Dermis blood vessel endothelial cell (primary cell): Measurements from ENCODE around the gene RASSF9. TPM values are rescaled to one million over a fixed set of nuclear protein-coding genes. Genes with fewer than 3 reads are reported as not detected.

ENCODE experiments used
- DNase-seq: peaks from one replicate; pipeline ENCODE4 v3.0.0; 2010
- total RNA-seq: library from RNA; depleted of rRNA; stranded (reverse); fragments of >200 nt; gene quantifications from 2 replicates; pipeline ENCODE4 v1.2.3, GENCODE V29; 2014

RASSF9 gene
- total RNA-seq, 1 donor from 2014 or later, result 7.7 TPM

GRCh38 chr12:85821206-85821605, 15.0 kb downstream of the RASSF9 start:
- DNase-seq, result peak; percentile 24

- DNase-seq, result no peak
Observed at GRCh38 chr12:85820101-85820500, 16.1 kb downstream of the RASSF9 start.

- no peak for DNase-seq
Observed at GRCh38 chr12:85814741-85815140, 21.5 kb downstream of the RASSF9 start.

- no peak for DNase-seq
Observed at GRCh38 chr12:85814071-85814470, 22.1 kb downstream of the RASSF9 start.

- no peak for DNase-seq
Observed at GRCh38 chr12:85809500-85809899, 26.7 kb downstream of the RASSF9 start.

- DNase-seq, result no peak
Observed at GRCh38 chr12:85807730-85808129, 28.5 kb downstream of the RASSF9 start.

GRCh38 chr12:85805654-85806053, 30.6 kb downstream of the RASSF9 start:
- DNase-seq, result no peak

GRCh38 chr12:85804663-85805062, 31.5 kb downstream of the RASSF9 start:
- DNase-seq, result no peak

- no peak for DNase-seq
Observed at GRCh38 chr12:85803923-85804322, 32.3 kb downstream of the RASSF9 start.

GRCh38 chr12:85803231-85803630, 33.0 kb downstream of the RASSF9 start:
- no peak for DNase-seq

GRCh38 chr12:85798122-85798521, 38.1 kb downstream of the RASSF9 start:
- no peak for DNase-seq

- no peak for DNase-seq
Observed at GRCh38 chr12:85796001-85796400, 40.2 kb downstream of the RASSF9 start.

GRCh38 chr12:85794531-85794930, 41.7 kb downstream of the RASSF9 start:
- DNase-seq, result no peak

- no peak for DNase-seq
Observed at GRCh38 chr12:85784096-85784720, 52.0 kb downstream of the RASSF9 start.

GRCh38 chr12:85782711-85783110, 53.5 kb downstream of the RASSF9 start:
- no peak for DNase-seq

GRCh38 chr12:85781766-85782165, 54.4 kb downstream of the RASSF9 start:
- DNase-seq, result no peak

GRCh38 chr12:85779768-85780167, 56.4 kb downstream of the RASSF9 start:
- no peak for DNase-seq

GRCh38 chr12:85775091-85775490, 61.1 kb downstream of the RASSF9 start:
- DNase-seq, result no peak

- no peak for DNase-seq
Observed at GRCh38 chr12:85765453-85765869, 70.7 kb downstream of the RASSF9 start.

- no peak for DNase-seq
Observed at GRCh38 chr12:85759623-85760022, 76.6 kb downstream of the RASSF9 start.

- DNase-seq, result no peak
Observed at GRCh38 chr12:85759091-85759490, 77.1 kb downstream of the RASSF9 start.

- DNase-seq, result no peak
Observed at GRCh38 chr12:85755760-85756159, 80.4 kb downstream of the RASSF9 start.
